ENCODE results near the gene MRPL40. TPM values are rescaled to one million over a fixed set of nuclear protein-coding genes. Genes with fewer than 3 reads are reported as not detected.
"Not testable (repeated sequence)": the region's sequence is repeated elsewhere in the genome, so short reads cannot be mapped to it uniquely, and the experiment has no call there.

MRPL40 gene
- polyA plus RNA-seq, 3 donors = 48.1 to 51.3 (median 49.1) TPM

DNA sequence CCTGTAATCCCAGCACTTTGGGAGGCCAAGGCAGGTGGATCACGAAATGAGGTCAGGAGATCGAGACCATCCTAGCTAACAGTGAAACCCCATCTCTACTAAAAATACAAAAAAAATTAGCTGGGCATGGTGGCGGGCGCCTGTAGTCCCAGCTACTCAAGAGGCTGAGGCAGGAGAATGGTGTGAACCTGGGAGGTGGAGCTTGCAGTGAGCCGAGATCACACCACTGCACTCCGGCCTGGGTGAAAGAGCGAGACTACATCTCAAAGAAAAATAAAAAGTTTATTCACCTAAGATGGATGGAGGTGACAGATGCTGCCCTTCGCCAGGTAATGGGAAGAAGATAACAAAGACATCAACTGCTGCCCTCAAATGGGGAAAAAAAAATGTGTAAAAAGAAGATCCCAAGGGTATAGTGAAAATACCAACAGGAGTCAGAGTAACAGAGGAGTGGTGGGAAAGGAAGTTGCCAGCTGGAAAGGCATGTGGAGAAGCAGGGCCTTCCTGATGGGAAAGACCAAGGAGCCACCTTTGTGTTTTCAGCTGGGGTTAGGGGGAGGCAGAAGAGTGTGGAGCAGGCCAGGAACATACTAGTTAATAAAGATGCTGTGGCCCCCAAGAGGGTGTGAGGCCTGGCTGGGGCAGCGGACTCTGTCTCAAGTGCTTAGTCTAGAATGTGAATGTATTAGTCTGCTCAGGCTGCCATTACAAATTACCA is 4.3 kb downstream of the MRPL40 start:
- DNase-seq (ENCODE audit: low read depth in 3 of 3, low spot score in 2 of 3) = not testable (repeated sequence)

GRCh38 chr22:19438298-19438697 is 6.0 kb downstream of the MRPL40 start:
- no peak for DNase-seq (ENCODE audit: low read depth in 3 of 3, low spot score in 2 of 3)

DNA sequence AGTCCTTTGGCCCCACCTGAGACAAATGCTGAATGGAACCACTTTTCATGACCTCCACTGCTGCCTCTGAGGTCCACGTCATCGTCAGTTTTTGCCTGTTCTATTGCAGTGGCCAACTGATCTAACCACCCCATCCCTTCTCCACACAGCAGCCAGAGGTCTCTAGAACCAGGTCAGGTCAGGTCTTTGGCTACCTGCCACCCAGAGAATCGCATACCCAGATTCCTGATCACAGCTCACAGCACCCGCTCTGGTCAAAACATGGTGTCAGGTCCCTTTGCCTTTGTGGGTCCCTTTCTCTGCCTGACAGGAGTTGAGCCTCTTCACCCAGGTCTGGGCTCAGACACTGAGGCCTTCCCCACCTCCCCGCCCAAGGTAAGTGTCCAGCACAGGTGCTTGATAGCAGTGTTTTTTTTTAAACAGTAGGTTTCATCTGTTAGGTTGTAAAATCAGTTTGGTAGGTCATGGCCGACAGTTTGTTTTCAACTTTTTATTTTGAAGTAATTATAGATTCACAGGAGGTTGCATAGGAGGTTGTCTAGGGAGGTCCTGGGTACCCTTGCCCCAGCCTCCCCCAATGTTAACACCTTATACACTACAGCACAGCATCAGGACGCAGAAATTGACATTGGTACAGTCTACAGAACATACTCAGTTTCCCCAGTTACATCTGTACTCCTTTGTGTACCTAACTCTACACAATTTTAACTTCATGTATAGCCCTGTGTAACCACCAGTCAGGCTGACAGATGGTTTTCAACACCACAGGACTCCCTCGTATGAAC is 8.3 kb downstream of the MRPL40 start:
- no peak for DNase-seq (ENCODE audit: low read depth in 3 of 3, low spot score in 2 of 3)

DNA sequence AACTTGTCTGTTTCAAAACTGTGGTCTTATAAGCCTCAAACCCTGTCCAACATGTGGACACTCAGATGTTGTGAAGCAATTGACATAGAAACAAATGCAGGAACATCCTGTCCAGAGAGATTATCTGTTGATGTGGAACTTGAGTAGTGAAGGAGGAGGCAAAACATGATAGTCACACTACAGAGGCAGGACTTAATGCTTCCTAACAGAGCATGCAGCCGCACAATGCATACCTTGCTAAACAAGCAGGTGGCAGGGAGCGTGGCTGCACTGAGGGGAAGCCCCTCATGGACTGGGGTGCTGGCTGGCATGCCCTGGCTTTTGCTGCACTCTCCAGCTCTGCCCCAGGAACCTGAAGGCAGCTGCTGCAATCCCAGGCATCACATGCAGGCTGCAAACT is 9.8 kb downstream of the MRPL40 start:
- no peak for DNase-seq (ENCODE audit: low read depth in 3 of 3, low spot score in 2 of 3)

DNA sequence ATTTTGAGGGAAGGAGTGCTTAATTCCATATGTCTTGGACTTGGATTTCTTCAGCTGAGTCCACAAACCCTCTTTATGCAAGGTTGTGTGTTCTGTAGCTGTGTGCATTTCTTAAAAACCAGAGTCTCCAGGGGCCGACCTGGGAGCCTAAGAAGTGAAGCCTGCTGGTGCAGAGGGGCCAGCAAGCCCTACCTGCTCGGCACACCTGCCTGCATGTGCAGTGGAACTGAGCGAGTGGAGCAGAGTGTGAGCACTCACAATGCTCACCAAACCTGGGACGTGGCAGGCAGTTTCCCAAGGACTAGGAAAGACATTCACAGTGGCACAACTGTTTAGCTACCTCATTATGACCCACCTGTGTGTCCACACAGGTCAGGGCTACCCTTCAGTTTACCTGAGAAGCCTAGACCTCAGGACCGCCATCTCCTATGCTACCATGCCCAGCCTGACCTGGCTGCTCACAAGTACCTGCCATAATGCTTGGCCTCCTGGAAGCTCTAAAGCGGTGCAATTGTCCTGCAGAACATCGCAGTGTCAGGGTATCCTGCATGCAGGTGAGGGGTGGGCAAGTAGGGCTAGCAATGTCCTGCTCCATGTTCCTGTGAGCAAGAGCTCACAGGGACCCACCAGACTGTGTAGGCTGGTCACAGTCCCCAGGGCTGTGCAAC is 11.3 kb downstream of the MRPL40 start:
- DNase-seq (ENCODE audit: low read depth in 3 of 3, low spot score in 2 of 3) = no peak

- DNase-seq (ENCODE audit: low read depth in 3 of 3, low spot score in 2 of 3) = not testable (repeated sequence)
Observed at GRCh38 chr22:19445279-19445982, 13.1 kb downstream of the MRPL40 start.

DNA sequence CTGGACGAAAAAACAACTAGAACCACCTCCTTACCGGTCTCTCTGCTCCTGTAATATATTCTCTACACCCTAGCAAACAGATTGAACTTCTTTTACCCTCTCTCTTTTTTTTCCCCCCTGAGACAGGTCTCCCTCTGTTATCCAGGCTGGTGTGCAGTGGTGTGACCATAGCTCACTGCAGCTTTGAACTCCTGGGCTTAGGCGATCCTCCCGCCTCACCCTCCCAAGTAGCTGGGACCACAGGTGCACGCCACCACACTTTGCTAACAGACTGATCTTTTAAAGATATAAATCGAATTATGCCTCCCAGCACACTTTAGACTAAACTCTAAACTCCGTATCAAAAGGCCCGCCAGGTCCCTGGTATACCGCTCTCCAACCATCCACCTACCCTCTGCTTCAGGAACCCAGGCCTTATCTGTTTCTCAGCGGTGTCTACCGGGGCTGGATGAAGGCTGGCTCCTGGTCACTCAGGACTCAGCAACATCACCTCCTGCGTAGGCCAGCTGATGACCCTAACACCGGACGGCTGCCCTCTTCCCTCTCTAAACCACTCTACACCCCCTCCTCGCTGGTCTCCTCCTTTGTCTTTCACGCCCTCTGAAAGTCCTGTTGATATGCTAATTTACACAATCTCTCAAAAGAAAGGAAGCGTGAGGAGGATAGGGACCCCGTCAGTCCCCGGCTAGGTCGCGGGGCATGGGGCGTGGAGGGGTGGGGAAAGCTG is 14.4 kb downstream of the MRPL40 start:
- DNase-seq (ENCODE audit: low read depth in 3 of 3, low spot score in 2 of 3) = no peak

DNA sequence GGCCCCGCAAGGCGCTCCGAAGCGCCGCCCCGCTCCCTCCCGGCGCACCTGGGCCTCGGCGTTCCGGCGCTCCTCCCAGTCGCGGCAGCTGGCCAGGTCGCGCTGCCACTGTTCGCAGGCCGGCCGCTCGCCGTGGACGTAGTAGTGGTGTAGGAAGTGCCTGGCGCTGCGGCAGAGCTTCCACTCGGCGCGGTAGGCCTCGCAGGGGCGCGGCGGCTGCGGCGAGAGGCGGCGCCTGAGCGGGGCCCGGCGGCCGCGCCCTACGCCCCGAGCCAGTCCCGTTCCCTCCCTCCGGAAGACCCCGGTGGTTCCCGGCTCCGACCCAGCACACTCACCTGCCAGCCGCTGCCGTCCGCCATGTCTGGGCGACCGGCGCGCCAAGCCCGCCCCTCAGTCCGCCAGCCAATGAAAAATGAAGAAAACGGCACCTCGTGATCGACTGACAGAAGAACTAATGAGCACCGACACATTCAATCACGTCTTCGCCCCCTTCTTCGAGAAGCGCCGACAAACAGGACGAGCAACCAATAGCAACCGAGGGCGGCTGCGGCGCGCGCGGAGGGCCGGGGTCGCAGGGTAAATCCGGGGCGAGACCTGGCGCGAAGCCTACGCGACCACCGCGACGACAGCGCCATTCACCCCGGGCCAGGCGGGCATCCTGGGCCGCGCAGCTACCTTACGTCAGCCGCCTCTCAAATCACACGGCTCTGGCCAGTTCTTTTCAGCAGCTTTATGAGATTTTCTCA is 15.2 kb downstream of the MRPL40 start, which contains the start of gene C22orf39:
Gene C22orf39 (minus strand): TSS at position 382 of the 746 bp plus-strand sequence. CDS start 23 bp downstream, at position 359.
- peak; percentile 78 to 86 (median 83) for DNase-seq (ENCODE audit: low read depth in 3 of 3, low spot score in 2 of 3)

DNA sequence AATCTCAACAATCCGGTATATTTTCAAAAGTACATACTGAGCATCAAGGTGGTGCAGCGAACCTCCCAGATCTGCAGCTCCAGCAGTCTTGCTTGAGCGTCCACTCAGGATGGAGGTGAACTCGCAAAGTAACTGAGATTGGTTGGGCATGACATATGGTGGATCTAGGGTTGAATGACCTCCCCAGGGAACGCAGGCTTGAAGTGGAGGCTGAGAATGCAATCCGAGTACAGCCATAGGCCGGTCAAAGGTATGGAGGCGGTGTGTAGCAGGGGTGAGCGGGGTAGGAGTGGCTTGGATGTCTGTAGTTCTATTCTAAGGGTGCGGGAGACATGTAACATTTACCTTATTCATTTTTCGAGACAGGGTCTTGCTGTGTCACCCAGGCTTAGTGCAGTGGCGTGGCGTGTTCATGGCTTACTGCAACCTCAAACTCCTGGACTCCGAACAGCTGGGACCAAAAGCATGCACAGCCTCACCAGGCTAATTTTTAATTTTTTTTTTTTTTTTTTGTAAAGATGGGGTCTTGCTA is 15.8 kb downstream of the MRPL40 start:
- peak in 2 of 3 donors; percentile 35 to 45 for DNase-seq (ENCODE audit: low read depth in 3 of 3, low spot score in 2 of 3)

- no peak for DNase-seq (ENCODE audit: low read depth in 3 of 3, low spot score in 2 of 3)
Observed at GRCh38 chr22:19448739-19449421, 16.5 kb downstream of the MRPL40 start.

DNA sequence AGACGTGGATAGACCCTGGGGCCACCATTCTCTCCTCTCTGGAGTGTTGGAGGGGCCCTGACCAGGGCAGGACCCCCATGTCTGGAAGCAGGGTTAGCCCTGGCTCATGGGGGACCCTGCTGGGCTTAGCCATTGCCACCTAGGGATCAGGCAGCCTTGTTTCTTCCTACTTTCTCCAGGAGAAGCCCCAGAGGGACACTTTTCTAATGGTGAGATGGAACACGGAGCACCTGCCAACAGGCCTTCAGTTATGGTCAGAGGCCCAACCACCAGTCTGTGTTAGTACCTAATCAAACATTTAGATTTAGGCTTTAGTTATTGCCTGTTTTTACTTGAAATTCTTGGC is 17.1 kb downstream of the MRPL40 start:
- DNase-seq (ENCODE audit: low read depth in 3 of 3, low spot score in 2 of 3) = no peak

DNA sequence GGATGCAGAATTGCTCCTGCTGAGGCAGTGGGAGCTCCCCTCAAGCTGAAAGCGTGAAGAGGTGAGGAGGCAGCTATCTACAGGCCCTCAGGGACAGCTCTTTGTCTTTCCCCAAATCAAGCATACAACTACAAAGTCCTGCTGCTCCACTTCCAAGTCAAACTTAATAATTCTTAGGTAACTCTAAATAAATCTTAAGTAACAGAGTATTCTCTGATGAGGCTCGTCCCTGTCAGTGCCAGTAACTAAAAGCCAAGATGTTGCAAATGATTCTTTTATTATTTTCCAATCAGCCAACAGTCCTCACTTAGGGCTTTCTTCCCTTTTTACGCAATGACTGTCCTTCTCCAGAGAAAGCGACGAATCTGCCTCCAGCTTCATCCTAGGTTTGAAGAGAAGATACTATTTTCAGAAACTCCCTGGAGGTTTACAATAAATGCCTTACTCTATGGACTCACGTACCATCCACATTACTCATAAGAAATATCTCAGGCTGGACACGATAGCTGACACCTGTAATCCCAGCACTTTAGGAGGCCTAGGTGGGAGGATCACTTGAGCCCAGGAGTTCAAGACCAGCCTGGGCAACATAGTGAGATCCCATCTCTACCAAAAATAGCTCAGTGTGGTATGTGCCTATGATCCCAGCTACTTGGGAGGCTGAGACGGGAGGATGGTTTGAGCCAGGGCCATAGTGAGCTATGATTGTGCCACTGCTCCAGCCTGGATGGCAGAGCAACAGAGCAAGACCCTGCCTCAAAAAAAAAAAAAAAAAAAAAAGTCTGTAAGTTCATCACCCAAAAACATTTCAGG is 18.2 kb downstream of the MRPL40 start:
- no peak for DNase-seq (ENCODE audit: low read depth in 3 of 3, low spot score in 2 of 3)

DNA sequence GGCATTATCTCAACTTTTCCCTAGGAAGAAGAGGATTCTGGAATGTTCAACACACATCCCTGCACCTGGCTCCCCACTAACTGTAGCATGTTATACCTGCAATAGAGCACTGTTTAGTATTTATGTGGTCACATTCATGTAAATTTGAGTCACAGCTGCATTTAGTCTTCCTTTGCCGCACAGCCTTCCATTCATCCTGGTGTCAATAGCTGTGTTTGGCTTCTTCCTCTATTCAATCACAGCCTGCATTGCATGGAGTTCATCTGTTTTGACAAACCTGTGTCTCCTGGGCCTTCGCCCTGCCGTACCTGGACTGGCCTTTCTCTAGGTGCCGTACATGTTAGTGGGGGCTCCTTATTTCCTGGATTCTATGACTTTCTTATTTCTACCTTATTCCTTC is 19.2 kb downstream of the MRPL40 start:
- no peak for DNase-seq (ENCODE audit: low read depth in 3 of 3, low spot score in 2 of 3)

GRCh38 chr22:19453718-19454117 is 21.4 kb downstream of the MRPL40 start:
- DNase-seq (ENCODE audit: low read depth in 3 of 3, low spot score in 2 of 3) = no peak

GRCh38 chr22:19454156-19454555 is 21.8 kb downstream of the MRPL40 start:
- no peak for DNase-seq (ENCODE audit: low read depth in 3 of 3, low spot score in 2 of 3)

GRCh38 chr22:19455033-19455432 is 22.7 kb downstream of the MRPL40 start:
- DNase-seq (ENCODE audit: low read depth in 3 of 3, low spot score in 2 of 3) = no peak

- no peak for DNase-seq (ENCODE audit: low read depth in 3 of 3, low spot score in 2 of 3)
Observed at GRCh38 chr22:19455585-19456370, 23.4 kb downstream of the MRPL40 start.
